IMR-90 (cell line): ENCODE data around the gene CASP7. TPM values are rescaled to one million over a fixed set of nuclear protein-coding genes. Genes with fewer than 3 reads are reported as not detected.

Source experiments
- ATAC-seq: fragments of 200-7000 bp; cut with Tn5 transposase; 2 replicates; pipeline ENCODE4 v1.9.1; 2020; ENCODE audit warnings: low read depth, mild to moderate bottlenecking, moderate library complexity
- BruUV-seq: library from RNA; stranded (reverse); fragments of 400-500 nt; replicated peaks from 2 replicates; lab custom pipeline; 2021; lab: Mats Ljungman, UMichigan
- CTCF ChIA-PET: fragments of 300-600 bp; formaldehyde crosslinking; extraction: SDS; loops from one replicate; lab custom pipeline; 2021; ENCODE audit warnings: antibody characterized with exemption; lab: Yijun Ruan, JAX
- POLR2A ChIA-PET: fragments of 300-600 bp; sonication (Branson Sonifier 250); formaldehyde crosslinking; loops from one replicate; lab custom pipeline; 2022; ENCODE audit warnings: antibody characterized with exemption; ENCODE audit not compliant: unreplicated experiment; lab: Charles Lee
- DNase-seq: peaks from one replicate; pipeline ENCODE4 v3.0.0; 2013
- H2AFZ ChIP-seq: replicated peaks from 2 replicates; pipeline ENCODE3; 2013; ENCODE audit warnings: low read length, mild to moderate bottlenecking; ENCODE audit not compliant: poor library complexity
- H2AK5ac ChIP-seq: 2 replicates; pipeline ENCODE4 v1.6.1; 2013; ENCODE audit warnings: low read depth, low read length, inconsistent platforms
- H2AK9ac ChIP-seq: replicated peaks from 2 replicates; pipeline ENCODE3; 2013; ENCODE audit warnings: mild to moderate bottlenecking, low read depth, low read length, moderate library complexity; ENCODE audit not compliant: poor library complexity
- H2BK120ac ChIP-seq: 2 replicates; pipeline ENCODE4 v1.6.1; 2013; ENCODE audit warnings: low read depth, low read length, inconsistent platforms
- H2BK15ac ChIP-seq: 3 replicates; pipeline ENCODE4 v1.6.1; 2013; ENCODE audit warnings: low read depth, low read length, inconsistent platforms
- H2BK20ac ChIP-seq: 2 replicates; pipeline ENCODE4 v1.6.1; 2013; ENCODE audit warnings: low read depth, mild to moderate bottlenecking, inconsistent platforms, low read length, moderate library complexity
- H2BK5ac ChIP-seq: 2 replicates; pipeline ENCODE4 v1.6.1; 2013; ENCODE audit warnings: mild to moderate bottlenecking, low read depth, low read length, inconsistent platforms; ENCODE audit not compliant: poor library complexity, severe bottlenecking
- H3K14ac ChIP-seq: replicated peaks from 2 replicates; pipeline ENCODE4 v1.6.1; 2013; ENCODE audit warnings: low read depth, low read length, inconsistent platforms
- H3K18ac ChIP-seq: 2 replicates; pipeline ENCODE4 v1.6.1; 2013; ENCODE audit warnings: low read depth, low read length, control low read depth
- H3K23ac ChIP-seq: 2 replicates; pipeline ENCODE4 v1.6.1; 2013; ENCODE audit warnings: low read depth, low read length, inconsistent platforms
- H3K27ac ChIP-seq: 2 replicates; pipeline ENCODE4 v1.5.1; 2013; ENCODE audit warnings: mild to moderate bottlenecking, control low read depth, low read length; ENCODE audit not compliant: insufficient read depth
- H3K27me3 ChIP-seq: 2 replicates; pipeline ENCODE4 v1.6.1; 2013; ENCODE audit warnings: low read length; ENCODE audit not compliant: control insufficient read depth, insufficient read depth
- H3K36me3 ChIP-seq: 2 replicates; pipeline ENCODE4 v1.6.1; 2013; ENCODE audit warnings: low read length, mixed read lengths; ENCODE audit not compliant: control insufficient read depth, insufficient read depth
- H3K4ac ChIP-seq: 2 replicates; pipeline ENCODE4 v1.6.1; 2013; ENCODE audit warnings: low read depth, low read length, inconsistent platforms
- H3K4me1 ChIP-seq: 2 replicates; pipeline ENCODE4 v1.6.1; 2013; ENCODE audit warnings: low read length, mixed read lengths; ENCODE audit not compliant: control insufficient read depth, insufficient read depth
- H3K4me2 ChIP-seq: 2 replicates; pipeline ENCODE4 v1.6.1; 2013; ENCODE audit warnings: low read depth, mild to moderate bottlenecking, control low read depth, low read length, moderate library complexity
- H3K4me3 ChIP-seq: 2 replicates; pipeline ENCODE4 v1.5.1; 2013; ENCODE audit warnings: low read depth, mild to moderate bottlenecking, control low read depth, low read length, moderate library complexity; ENCODE audit not compliant: insufficient read depth
- H3K56ac ChIP-seq: 2 replicates; pipeline ENCODE4 v1.6.1; 2013; ENCODE audit warnings: low read length, inconsistent platforms; ENCODE audit not compliant: insufficient read depth; ENCODE audit errors: extremely low read depth
- H3K79me1 ChIP-seq, 2 experiments: 2 replicates each; pipeline ENCODE4 v1.6.1; 2013; ENCODE audit warnings: low read length in 2 of 2, inconsistent platforms in 1 of 2, low read depth in 1 of 2
- H3K9ac ChIP-seq: 2 replicates; pipeline ENCODE4 v1.6.1; 2013; ENCODE audit warnings: low read depth, low read length, control low read depth
- H3K9me1 ChIP-seq: 2 replicates; pipeline ENCODE4 v1.6.1; 2013; ENCODE audit warnings: low read length, inconsistent platforms; ENCODE audit not compliant: insufficient read depth
- H3K9me3 ChIP-seq: 2 replicates; pipeline ENCODE4 v1.6.1; 2013; ENCODE audit warnings: low read length; ENCODE audit not compliant: control insufficient read depth, insufficient read depth
- H4K20me1 ChIP-seq: 2 replicates; pipeline ENCODE4 v1.6.1; 2013; ENCODE audit warnings: low read length, inconsistent platforms; ENCODE audit not compliant: insufficient read depth
- H4K5ac ChIP-seq: 2 replicates; pipeline ENCODE4 v1.6.1; 2013; ENCODE audit warnings: mild to moderate bottlenecking, low read depth, low read length, control low read depth
- H4K8ac ChIP-seq, 2 experiments: 2 replicates each; pipeline ENCODE4 v1.6.1; 2013; ENCODE audit warnings: low read depth in 2 of 2, low read length in 2 of 2, control low read depth in 1 of 2, inconsistent platforms in 1 of 2
- H4K91ac ChIP-seq: 2 replicates; pipeline ENCODE4 v1.6.1; 2013; ENCODE audit warnings: low read depth, low read length, inconsistent platforms; ENCODE audit not compliant: insufficient read depth
- MXI1 ChIP-seq: IDR thresholded peaks from 2 replicates; pipeline ENCODE4 v1.6.1; 2012; ENCODE audit warnings: low read depth, mild to moderate bottlenecking, low read length, moderate library complexity, borderline replicate concordance
- RAD21 ChIP-seq: IDR thresholded peaks from 2 replicates; pipeline ENCODE4 v1.6.1; 2012; ENCODE audit warnings: low read length, improper control_type of control experiment
- RFX5 ChIP-seq: IDR thresholded peaks from 2 replicates; pipeline ENCODE4 v1.8.0; 2012; ENCODE audit warnings: low read depth, mild to moderate bottlenecking, low read length, moderate library complexity
- WGBS, 2 experiments: methylation state at CpG; one replicate each; pipeline versions ENCODE4 v1.1.5 to v1.1.7; 2013; ENCODE audit warnings: missing lambda C conversion rate in 2 of 2; ENCODE audit not compliant: insufficient read length in 1 of 2; ENCODE audit errors: extremely low coverage in 2 of 2; 5-methylcytosine and 5-hydroxymethylcytosine counted together
- dilution Hi-C: fragments of 300-500 bp; cut with HindIII; formaldehyde crosslinking; loops from one replicate; pipeline ENCODE4 v1.14.3; 2018; ENCODE audit warnings: low sequenced_read_pairs; ENCODE audit not compliant: unreplicated experiment
- in situ Hi-C: fragments of 300-500 bp; cut with MboI; formaldehyde crosslinking; loops from 3 replicates; pipeline ENCODE4 v1.14.3; 2019; ENCODE audit warnings: low sequenced_read_pairs, inconsistent platforms, mixed read lengths
- intact Hi-C: fragments of 100-400 bp; cut with micrococcal nuclease; formaldehyde crosslinking; loops from 2 replicates; pipeline ENCODE4 v1.10.0; 2022
- polyA plus RNA-seq, 3 experiments: library from polyadenylated mRNA; depleted of rRNA; stranded (reverse); fragments of >200 nt; gene quantifications; 2 replicates each; pipeline ENCODE4 v1.2.3, GENCODE V29; 2012; ENCODE audit warnings: low replicate concordance in 1 of 3
- total RNA-seq: library from RNA; depleted of rRNA; stranded (reverse); fragments of >200 nt; gene quantifications from 2 replicates; pipeline ENCODE4 v1.2.3, GENCODE V29; 2012

Gene CASP7
- total and polyA plus RNA-seq, 2 of the 4 experiments (the other 2 are of a cell fraction) = 15.1 to 16.7 TPM

DNA sequence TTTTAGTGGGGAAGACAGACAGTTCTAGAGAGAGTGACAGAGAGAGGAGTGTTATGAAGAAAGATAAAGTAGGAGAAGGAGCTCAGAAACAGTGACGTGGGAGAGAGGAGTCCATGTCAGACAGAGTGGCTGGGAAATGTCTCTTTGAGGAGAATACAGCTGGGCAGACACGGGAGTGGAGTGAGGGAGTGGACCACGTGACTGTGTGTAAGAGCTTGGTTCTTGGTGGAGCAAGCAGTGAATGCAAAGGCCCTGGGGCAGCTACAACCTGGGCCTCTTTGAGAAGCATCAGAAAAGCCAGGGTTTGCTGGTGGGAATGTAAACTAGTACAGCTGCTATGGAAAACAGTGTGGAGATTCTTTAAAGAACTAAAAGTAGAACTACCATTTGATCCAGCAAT is 59.9 kb downstream of the CASP7 start:
- Histone ChIP-seq H2BK120ac (no peak overlapping the region), H2BK20ac (no peak overlapping the region), H2AK5ac (no peak overlapping the region), H2BK5ac (no peak overlapping the region), H4K20me1 (no peaks in the 10 kb centered on the region), H3K4ac (no peak overlapping the region), H3K23ac (no peak overlapping the region), H3K36me3 (no peaks in the 10 kb centered on the region), H3K27ac (no peak overlapping the region), H4K8ac (no peak overlapping the region), H4K5ac (no peak overlapping the region), H3K4me3 (no peak overlapping the region), H3K9me3 (no peaks in the 10 kb centered on the region), H4K91ac (no peak overlapping the region), H3K9me1 (no peaks in the 10 kb centered on the region), H2AFZ (no peak overlapping the region), H3K79me1 (no peaks in the 10 kb centered on the region), H3K56ac (no peak overlapping the region), H3K14ac (no peak overlapping the region), H2AK9ac (no peak overlapping the region), H3K4me2 (no peak overlapping the region), H3K9ac (no peak overlapping the region), H2BK15ac (no peak overlapping the region), H3K27me3 (peaks cover 1% of the 10 kb centered on the region; the same call in 1 of the 2 replicates), H3K4me1 (no peaks in the 10 kb centered on the region), H3K18ac (no peak overlapping the region)
- BruUV-seq = no TSS peak
- CTCF ChIA-PET = interaction anchor here (1.4 kb wide), 1 partner anchor 12 kb away, joined by 4 read pairs; the partner anchor contains the start of gene PLEKHS1
- intact Hi-C loops (no loop called here), in situ Hi-C loops (no loop called here), dilution Hi-C loops (no loop called here)
- no CpG with 5 or more reads among the region's 3 CpGs for WGBS, 2 experiments
- DNase-seq = no peak
- no peak for ATAC-seq
- TF ChIP-seq RAD21 (no peak), MXI1 (no peak), RFX5 (no peak)
- POLR2A ChIA-PET = no interaction called here
